Stimulated activated CD4-positive, alpha-beta T cell treated with anti-CD3 and anti-CD28 coated beads, TNF-alpha, amount 100 ng/mL, for 4 hours (primary cell): Measurements from ENCODE around the gene CLEC4E.
"Not testable (repeated sequence)": the region's sequence is repeated elsewhere in the genome, so short reads cannot be mapped to it uniquely, and the experiment has no call there.

Source experiments
- DNase-seq, 3 experiments: peaks; one replicate each; pipeline ENCODE4 v3.0.0-alpha.2; 2020; ENCODE audit warnings: low read depth in 3 of 3

CLEC4E gene, protein sequence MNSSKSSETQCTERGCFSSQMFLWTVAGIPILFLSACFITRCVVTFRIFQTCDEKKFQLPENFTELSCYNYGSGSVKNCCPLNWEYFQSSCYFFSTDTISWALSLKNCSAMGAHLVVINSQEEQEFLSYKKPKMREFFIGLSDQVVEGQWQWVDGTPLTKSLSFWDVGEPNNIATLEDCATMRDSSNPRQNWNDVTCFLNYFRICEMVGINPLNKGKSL

DNA sequence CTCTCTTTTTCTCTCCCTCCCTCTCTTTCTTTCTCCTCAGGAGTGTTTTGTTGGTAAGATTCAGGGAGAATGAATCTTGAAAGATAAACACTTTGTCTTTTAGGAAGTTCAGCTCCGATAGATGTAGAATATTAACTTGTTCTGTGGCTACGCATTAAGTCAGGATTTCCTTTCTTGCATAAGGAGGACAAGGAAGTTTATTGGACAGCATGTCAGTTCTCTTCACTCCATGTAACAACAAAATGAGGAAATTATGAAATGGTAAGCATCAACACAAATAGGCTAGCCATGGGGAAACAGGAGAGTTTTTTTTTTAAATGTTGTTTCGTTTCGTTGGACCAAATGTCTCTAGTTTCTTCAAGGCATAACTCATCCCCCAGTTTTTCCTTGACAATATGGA lies at the start of gene CLEC4E:
Gene CLEC4E (minus strand): TSS at position 75 of the 400 bp plus-strand sequence. CDS start 108 bp downstream, outside the sequence.
- DNase-seq: not testable (repeated sequence)

DNA sequence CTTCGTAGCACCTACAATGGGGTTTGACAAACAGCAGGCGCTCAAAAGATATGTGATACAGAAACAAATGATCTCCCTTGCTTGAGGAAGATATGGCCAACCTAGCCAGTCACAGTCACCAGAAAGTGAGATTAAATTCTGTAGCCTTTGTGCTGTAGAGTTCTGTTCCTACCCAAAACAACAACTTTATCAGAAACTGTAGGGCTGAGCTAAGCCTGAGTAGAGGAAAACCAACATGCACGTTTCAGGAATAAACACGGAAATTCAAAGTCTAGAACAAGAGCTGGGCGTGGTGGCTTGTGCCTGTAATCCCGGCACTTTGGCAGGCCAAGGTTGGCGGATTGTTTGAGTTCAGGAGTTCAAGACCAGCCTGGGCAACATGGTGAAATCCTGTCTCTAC lies 49.0 kb upstream of the CLEC4E start:
- no peak for DNase-seq

DNA sequence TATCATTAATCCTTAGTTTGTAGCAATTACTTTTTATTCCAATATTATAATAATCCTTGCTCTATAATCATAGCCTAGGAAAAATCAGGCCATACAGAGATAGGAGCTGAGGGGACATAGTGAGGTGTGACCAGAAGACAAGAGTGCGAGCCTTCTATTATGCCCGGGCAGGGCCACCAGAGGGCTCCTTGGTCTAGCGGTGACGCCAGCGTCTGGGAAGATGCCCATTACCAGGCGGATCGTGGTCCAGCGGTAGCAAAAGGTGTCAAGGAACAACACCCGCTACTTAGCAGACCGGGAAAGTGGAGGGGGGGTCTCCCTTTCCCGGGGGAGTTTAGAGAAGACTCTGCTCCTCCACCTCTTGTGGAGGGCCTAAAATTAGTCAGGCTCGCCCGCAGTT lies 43.8 kb upstream of the CLEC4E start:
- DNase-seq: not testable (repeated sequence)

DNA sequence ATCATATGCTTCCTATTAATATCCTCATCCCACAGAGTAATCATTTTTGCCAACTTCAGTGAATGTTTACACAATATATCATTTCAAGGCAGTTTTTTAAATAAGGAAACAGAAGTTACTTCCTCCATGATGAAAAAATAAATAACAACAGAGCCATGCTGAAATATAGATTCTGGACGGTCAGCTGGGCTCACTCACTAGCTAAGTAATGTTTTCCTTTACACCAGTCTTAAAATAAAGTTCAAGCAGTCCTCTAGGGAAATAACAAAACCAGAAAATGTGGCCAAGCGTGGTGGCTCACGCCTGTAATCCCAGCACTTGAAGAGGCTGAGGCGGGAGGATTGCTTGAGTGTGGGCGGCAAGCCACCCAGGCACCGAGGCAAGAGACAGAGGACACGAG lies 43.3 kb upstream of the CLEC4E start:
- no peak for DNase-seq

DNA sequence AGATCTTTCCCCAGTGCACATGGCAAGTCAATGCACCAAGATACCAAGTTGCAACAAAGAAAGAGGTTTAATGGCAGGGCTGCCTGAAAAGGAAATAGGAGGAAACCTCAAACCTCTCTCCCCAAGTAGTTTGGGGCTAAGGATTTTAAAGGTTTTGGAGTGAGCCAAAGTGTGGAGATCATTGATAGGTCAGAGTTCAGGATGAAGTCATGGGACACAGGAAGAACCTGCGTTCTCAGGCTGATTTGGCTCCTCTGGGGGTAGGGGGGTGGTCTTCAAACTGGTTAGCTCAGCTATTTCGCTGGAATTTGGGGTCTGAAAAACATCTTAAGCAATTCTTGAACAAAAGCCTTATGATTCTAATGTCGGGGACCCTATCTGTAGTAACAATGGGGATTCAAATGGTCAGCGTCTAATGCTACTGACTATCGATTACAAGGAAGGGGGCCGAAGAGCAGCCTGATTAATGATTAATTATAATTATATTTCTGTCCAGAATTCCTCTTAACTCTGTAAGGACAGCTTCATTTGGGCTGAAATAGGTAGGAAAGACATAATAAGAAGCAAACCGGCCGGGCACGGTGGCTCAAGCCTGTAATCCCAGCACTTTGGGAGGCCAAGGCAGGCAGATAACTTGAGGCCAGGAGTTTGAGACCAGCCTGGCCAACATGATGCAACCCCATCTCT lies 40.5 kb upstream of the CLEC4E start:
- no peak for DNase-seq

DNA sequence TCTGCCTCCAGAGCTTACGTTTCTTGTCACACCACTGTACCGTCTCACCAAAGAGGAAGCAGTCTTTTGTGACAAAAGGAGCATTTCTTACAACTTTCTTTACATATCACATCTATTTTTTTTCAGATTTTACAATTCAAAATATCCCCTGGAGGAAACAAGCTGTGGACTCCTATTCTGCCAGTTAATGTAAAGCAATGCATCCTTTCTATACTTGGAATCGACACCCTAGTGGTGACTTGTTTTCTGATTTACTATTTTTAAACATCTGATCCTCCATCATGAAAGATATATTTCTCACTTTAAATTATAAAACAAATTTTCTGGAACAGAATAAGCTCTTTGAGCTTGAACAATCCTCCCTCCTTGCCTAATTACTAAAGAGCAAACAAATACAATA lies 37.2 kb upstream of the CLEC4E start:
- DNase-seq: no peak

DNA sequence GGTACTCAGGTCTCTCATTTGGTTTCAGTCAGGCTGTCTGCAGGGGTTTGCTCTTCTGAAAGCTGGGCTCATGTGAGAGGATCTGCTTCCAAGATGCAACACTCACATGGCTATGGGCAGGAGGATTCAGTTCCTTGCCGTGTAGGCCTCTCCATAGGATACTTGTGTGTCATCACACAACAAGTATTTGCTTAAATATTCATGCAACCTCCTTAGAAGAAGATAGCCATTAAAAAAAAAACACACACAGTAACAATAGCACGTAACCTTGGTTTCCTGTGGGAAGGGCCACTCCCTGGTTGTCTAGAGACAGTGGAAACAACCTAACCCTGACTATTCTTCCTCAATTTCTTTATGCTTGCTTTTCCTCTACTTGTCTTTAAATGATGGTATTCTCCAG lies 31.8 kb upstream of the CLEC4E start:
- DNase-seq: no peak

DNA sequence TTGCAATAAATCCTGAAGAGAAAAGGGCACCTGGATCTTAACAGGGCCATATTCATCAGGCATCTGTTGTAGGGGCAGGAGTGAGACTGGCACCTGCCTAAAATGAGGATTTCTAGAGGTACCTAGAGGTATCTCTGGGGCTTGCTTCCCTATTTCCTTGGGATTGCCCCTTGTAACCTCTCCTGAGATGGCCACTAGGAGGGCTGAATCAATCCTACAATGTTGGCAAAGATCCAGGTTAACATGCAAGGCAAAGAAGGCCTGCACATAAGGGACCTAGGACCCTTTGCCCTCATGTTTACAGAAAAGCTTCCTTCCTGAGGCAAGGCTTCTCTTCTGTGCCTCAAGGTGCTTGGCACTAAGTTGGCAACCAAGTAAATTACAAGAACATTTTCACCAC lies 25.8 kb upstream of the CLEC4E start:
- no peak for DNase-seq

DNA sequence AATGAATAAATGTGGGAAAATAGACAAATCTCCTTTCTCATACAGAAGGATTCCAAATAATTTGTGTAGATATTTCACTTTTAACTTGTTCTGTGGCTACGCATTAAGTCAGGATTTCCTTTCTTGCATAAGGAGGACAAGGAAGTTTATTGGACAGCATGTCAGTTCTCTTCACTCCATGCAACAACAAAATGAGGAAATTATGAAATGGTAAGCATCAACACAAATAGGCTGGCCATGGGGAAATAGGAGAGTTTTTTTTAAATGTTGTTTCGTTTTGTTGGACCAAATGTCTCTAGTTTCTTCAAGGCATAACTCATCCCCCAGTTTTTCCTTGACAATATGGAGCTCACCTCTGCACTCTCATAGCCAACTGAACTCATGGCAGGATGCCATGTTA lies 25.3 kb upstream of the CLEC4E start:
- not testable (repeated sequence) for DNase-seq

DNA sequence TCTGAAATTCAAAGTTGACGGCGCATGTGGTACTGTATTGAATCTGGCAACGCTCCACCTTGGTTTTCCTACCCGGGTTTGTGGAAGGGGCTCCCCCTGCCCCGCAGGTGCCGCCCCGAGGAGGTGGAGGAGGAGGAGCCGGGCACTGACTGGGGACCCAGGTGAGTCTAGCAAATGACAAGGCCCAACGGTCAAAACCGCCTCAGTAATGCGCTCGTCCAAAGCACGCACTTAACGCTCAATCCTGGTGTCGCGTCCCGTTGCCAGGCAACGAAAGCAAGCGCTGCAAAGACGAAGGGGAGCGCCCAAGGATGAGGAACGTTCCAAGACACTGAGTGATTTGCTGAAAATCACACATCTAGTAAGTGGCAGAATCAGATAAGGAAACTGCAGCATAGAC lies 24.0 kb upstream of the CLEC4E start:
- no peak for DNase-seq

DNA sequence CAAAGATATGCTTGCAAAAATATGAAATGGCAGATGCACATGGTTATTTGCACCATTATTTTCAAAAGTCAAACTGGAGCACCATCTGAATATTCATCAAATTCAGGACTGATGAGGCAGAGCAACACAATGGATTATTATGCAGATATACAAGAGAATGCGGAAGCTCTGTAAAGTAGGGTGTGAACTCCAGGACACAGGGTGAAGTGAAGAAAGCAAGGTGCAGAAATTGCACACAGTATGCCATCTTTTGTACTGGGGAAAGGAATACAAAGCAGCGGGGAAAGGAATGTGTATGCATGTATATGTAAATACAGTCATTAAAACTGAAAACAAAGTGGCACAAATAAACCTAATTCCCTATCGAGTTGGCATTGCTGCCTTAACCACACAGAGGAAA lies 22.7 kb upstream of the CLEC4E start:
- no peak for DNase-seq

DNA sequence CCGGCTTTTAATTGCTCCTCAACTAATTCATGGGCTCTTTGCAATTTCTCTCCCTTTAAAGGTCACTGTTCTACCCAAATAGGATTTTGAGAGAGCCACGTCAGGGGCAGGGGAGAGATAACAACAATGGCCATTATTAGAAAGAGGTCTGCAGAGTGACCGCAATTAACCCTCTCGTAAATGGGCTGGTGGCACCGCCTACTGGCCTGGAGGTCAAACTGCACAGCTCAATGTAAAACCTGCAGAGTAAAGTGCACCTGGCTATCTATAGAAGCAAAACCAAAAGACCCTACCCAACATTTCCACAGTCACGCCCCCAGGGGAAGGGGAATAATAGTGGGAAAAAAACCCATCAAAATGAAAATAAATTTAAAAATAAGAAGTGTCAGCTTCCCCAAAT lies 21.6 kb upstream of the CLEC4E start:
- DNase-seq: no peak

DNA sequence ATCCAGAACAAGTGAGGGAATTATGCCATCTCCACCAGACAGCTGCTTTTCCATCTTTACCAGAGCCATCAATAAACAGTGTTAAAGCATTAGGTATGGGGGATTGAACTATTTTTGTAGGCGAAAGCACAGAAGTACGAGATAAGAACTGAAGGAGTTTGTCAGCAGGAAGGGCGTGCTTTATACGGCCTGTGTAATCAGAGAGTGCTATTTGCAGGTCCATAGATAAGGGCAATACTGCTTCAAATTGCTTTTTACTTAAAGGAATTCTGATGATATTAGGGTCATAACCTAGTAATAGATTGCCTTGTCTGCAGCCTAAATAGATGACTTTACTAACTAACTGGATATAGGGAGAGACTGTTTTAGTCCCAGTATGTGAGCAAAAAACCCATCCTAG lies 20.3 kb upstream of the CLEC4E start:
- no peak for DNase-seq

DNA sequence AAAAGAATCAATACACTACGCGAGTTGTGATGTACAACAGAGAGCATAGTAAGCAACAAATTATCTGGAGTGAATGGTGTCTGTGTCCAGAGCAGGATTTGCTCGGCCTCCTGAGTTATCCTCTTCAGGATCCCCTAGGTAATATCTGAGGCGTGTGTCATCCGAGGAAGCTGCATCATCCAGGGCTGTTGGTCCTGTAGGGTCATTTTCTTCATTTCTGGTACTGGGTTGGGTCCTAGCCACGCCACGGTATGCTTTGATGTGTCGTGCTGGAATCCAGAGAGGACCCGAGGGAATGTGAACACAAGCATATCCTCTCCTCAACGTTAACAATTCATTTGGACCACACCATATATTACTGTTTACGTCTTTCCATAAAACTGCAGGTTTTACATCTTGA lies 19.0 kb upstream of the CLEC4E start:
- DNase-seq: no peak

DNA sequence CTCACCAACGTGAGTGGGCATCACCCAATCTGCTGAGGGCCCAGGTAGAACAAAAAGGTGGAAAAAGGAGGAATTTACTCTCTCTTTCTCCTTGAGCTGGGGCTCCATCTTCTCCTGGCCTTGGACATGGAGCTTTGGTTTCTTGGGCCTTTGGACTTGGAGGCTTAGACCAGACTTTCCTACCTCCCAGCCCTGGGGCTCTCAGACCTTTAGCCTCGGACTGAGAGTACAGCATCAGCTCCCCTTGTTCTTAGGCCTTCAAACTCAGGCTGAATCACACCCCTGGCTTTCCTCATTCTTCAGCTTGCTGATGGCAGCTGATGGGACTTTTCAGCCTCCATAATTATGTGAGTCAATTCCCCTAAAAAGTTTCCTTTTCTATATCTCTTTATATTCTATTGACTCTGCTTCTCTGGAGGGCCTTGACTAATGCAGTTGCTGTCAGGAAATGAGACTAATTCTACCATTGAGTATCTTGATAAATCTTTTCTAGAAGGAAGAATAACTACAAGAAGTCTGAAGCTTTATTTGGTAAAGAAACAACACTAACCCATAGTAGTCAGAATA lies 15.9 kb upstream of the CLEC4E start:
- no peak for DNase-seq

DNA sequence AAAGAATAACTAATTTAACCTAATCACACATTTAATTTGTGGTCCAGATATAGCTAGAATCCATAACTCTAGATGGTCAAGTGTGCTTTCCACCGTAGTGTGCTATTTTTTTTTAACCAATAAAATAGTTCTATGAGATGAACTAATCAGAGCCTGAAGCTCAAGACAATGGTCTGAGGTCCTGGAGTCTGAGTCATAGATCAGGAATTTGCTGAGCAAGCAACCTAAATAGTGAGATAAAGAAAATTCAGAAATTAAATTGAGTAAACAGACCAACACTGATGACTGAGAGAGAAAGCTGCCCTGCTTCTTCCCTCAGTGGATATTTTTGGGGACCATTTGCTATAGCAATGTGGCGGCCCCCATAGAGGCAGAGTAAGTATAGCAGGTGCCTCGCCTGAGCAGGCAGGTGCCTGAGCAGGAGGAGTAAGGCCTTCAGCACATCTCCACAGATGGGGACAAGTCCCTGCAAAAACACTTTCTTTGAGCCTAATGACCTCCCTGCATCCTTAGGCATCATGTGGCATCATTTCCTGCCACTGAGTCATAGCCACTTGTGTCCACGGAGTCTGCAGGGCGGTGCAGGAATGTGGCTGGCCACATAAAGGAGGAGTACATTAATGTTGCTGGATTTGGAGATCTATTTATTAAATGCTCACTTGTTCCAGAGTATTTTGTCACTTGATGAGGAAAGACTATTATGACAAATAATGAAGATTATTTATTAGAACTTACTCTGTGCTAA lies 13.9 kb upstream of the CLEC4E start:
- no peak for DNase-seq

DNA sequence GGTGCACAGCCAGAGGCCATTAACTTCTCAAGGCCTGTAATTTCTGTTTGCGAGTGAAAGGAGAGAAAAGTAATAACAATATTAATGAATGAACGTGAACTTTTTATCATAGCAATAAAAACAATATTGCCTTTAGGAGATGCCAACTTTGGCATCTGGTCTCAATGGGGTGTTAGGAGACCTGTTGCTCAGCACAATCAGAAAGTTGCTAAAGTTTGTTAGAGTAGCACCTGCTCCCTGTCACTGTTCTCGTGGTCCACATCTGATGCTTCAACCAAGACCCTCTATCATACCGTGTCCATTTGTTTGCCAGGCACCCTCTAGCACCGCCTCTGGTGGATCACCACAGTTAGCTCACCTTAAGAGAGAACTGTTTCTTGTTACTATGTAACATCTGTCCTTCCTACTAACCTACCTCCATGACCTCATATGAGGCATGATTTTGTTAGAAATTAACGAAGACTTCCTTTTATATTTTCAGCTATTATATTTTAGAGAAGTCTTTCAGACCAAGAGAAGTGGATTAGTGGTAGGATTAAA lies 12.5 kb upstream of the CLEC4E start:
- DNase-seq: no peak

DNA sequence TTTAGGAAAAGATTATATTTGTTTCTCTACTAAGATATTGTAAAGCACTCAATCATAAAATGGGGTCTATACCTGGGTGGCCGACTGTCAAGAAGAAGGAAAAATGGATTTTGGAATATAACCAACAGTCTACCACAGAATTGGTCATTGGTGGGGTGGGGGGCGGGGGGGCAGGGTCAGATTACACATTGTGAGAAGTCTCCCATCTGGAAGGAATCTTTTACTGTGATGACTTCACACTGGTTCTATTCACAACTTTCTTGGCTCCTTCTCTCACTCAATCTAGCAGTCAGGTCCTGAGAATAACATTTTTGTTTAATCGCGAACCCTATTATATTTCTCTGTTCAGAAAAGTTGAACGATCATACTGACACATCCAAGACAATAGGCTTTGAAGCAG lies 8.7 kb upstream of the CLEC4E start:
- DNase-seq: no peak

DNA sequence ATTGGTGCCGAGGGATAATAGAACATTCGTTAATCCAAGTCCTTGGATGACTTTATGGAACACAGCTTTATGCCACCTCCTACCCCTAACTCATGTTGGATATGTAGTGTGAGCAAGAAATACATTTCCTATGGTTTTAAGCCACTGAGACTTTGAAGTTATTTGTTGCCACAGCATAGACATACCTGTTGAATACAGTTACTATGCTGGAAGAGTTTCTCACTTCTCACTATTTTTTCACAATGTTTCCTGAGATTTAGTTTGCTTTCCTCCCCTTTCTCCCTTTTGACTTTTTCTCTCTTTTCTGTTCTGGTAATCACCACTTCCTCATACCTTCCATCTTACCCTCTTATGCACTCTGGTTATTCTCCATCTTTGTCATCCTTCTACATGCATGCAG lies 7.5 kb upstream of the CLEC4E start:
- no peak for DNase-seq

DNA sequence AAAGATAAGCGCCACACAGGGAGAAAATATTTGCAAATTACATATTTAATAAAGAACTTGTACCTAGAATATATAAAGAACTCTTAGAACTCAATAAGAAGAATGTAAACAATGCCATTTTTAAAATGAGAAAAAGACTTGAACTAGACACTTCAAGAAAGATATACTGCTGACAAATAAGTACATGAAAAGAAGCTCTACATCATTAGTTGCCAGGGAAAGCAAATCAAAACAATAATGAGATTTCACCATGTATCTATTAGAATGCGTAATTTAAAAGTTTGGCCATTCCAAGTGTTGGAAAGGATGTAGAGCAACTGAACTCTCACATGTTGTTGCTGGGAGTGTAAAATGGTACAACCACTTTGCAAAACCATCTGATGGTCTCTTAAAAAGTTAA lies 6.9 kb upstream of the CLEC4E start:
- DNase-seq: no peak

DNA sequence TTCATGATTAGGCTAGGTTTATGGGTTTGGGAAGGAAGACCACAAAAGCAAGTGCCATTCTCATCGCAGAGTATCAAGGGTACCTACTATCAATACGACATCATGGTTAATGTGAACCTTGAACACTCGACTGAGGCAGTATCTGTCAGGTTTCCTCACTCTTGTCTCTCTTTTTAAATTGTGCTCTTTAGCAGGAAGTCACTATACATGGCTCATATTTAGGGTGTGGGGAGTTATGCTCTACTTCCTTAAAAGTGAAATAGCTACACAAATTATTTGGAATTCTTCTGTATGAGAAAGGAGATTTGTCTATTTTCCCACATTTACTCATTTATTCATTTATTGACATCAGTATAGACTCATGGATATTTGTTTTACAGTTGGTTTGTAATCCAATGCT lies 5.9 kb upstream of the CLEC4E start:
- DNase-seq: no peak

DNA sequence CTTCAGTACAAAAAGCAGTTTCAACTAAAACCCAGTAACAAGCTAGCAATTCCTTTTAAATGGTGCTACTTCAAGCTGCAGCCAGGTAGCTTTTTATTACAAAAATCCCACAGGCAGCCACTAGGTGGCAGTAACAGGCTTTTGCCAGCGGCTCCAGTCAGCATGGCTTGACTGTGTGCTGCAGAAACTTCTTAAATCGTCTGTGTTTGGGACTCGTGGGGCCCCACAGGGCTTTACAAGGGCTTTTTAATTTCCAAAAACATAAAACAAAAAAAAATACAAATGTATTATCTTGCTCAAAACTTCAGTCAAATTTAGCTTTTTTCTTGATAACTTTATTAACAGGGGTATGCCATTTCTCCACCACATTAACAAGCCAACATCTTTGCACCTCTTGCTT lies 3.6 kb upstream of the CLEC4E start:
- DNase-seq: peak; percentile 7 to 56 (median 35)

DNA sequence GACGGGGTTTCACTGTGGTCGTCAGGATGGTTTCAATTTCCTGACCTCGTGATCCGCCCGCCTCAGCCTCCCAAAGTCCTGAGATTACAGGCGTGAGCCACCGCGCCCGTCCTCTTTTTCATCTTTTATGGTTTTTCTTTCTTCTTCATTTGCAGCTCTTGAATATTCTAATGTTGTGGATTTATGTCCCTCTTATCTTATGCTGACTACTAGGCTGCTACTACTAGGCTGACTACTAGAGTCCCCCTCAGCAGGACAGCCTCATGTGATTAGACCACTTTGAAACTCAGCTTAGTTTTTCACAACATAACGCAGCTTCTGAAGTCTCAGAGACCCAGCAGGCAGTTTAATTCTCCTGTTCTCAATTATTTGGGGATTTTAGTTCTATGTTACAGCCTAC lies 857 bp upstream of the CLEC4E start:
- DNase-seq: no peak
